H1 (cell line): ENCODE measurements around the gene C19orf12. TPM values are rescaled to one million over a fixed set of nuclear protein-coding genes. Genes with fewer than 3 reads are reported as not detected.

Experiments
- CHD1 ChIP-seq: IDR thresholded peaks from 2 replicates; pipeline ENCODE4 v1.6.1; 2012; ENCODE audit warnings: low read depth, low read length, improper control_type of control experiment
- MAFK ChIP-seq: IDR thresholded peaks from 2 replicates; pipeline ENCODE4 v1.6.1; 2012; ENCODE audit warnings: low read depth, mild to moderate bottlenecking, improper control_type of control experiment, low read length
- SIRT6 ChIP-seq: IDR thresholded peaks from one replicate; pipeline ENCODE4 v1.7.1; 2012; ENCODE audit warnings: low read length, inconsistent platforms
- TEAD4 ChIP-seq: IDR thresholded peaks from 2 replicates; pipeline ENCODE4 v1.6.1; 2012; ENCODE audit warnings: low read depth, low read length, inconsistent platforms, mixed read lengths
- USF2 ChIP-seq: IDR thresholded peaks from 2 replicates; pipeline ENCODE4 v1.6.1; 2011; ENCODE audit warnings: low read length, improper control_type of control experiment
- polyA plus RNA-seq, 7 experiments: library from polyadenylated mRNA; depleted of rRNA in 3 of 7; stranded (reverse) in 5 of 7; unstranded in 2 of 7; fragments of >200 nt in 5 of 7; fragments of 200-250 nt in 2 of 7; gene quantifications; 1 replicate in 5 of 7; 2 replicates in 1 of 7; 4 replicates in 1 of 7; pipeline versions ENCODE4 v1.2.1 to v1.2.3, GENCODE V29; 2011 to 2013; ENCODE audit warnings: missing spikeins in 2 of 7, mixed read lengths in 2 of 7
- total RNA-seq: library from RNA; stranded (reverse); fragmentation: NEBNext Ultra II Directional; extraction: Animal tissue kit (Norgen Biotek cat#: 25700); gene quantifications from 2 replicates; pipeline ENCODE4 v1.2.1, GENCODE V29; 2021

C19orf12 gene
- total and polyA plus RNA-seq, 2 of the 8 experiments (the other 6 are each of a cell fraction or from before 2014, with no cell fraction given): 10.7 to 11.9 TPM

- TF ChIP-seq USF2 (no peak), SIRT6 (no peak), TEAD4 (no peak), MAFK (no peak), CHD1 (no peak)
- TF ChIP-seq, all 59 proteins: peak for 4
These were observed 48.3 kb downstream of the C19orf12 start (continued) for GRCh38 chr19:29666578-29667386.
